HepG2 (cell line): ENCODE results near the gene UBR4. TPM values are rescaled to one million over a fixed set of nuclear protein-coding genes. Genes with fewer than 3 reads are reported as not detected.

Experiments used
- ATAC-seq: fragments of 200-7000 bp; cut with Tn5 transposase; 3 replicates; pipeline ENCODE4 v1.9.1; 2020; ENCODE audit warnings: mild to moderate bottlenecking, moderate library complexity
- BruUV-seq: library from RNA; stranded (reverse); fragments of 400-500 nt; replicated peaks from 2 replicates; lab custom pipeline; 2021; lab: Mats Ljungman, UMichigan
- CTCF ChIA-PET: fragments of 300-600 bp; formaldehyde crosslinking; extraction: SDS; loops from one replicate; lab custom pipeline; 2021; ENCODE audit warnings: low total read pairs, inconsistent platforms, low intra/inter-chr PET ratio; lab: Yijun Ruan, JAX
- POLR2A ChIA-PET: fragments of 350-600 bp; sonication (Branson Sonifier 250); formaldehyde crosslinking; loops from one replicate; lab custom pipeline; 2020; ENCODE audit warnings: antibody characterized with exemption, inconsistent platforms; lab: Yijun Ruan, JAX
- DNase-seq: peaks from one replicate; pipeline ENCODE4 v3.0.0-alpha.2; 2015; ENCODE audit warnings: low spot score
- FAIRE-seq: peaks from 3 replicates; lab custom pipeline; 2011; peaks lifted over from hg19 to GRCh38; lab: Jason Lieb, UNC
- H2AFZ ChIP-seq: one replicate; pipeline ENCODE4 v1.6.1; 2011; ENCODE audit warnings: low read length, inconsistent platforms
- H3K27ac ChIP-seq: fragments of 300-600 bp; 3 replicates; pipeline ENCODE4 v1.8.0; 2011; ENCODE audit warnings: mixed run types, mild to moderate bottlenecking, mixed read lengths, low read length, inconsistent platforms; ENCODE audit not compliant: insufficient read depth; ENCODE audit errors: extremely low read length
- H3K27me3 ChIP-seq, 2 experiments: fragments of 200-600 bp in 1 of 2; 2 replicates in 1 of 2; 3 replicates in 1 of 2; pipeline versions ENCODE4 v1.6.0 to v1.8.0; 2011; ENCODE audit warnings: low read length in 2 of 2, mild to moderate bottlenecking in 2 of 2, moderate library complexity in 2 of 2, inconsistent platforms in 1 of 2; ENCODE audit not compliant: insufficient read depth in 2 of 2, control insufficient read depth in 1 of 2
- H3K36me3 ChIP-seq, 2 experiments: fragments of 200-600 bp in 1 of 2; replicated peaks in 1 of 2; 2 replicates in 1 of 2; 3 replicates in 1 of 2; pipeline versions ENCODE4 v1.5.1 to v1.8.0; 2011; ENCODE audit warnings: low read length in 2 of 2, inconsistent platforms in 1 of 2; ENCODE audit not compliant: insufficient read depth in 2 of 2, control insufficient read depth in 1 of 2
- H3K4me1 ChIP-seq: 2 replicates; pipeline ENCODE4 v1.5.1; 2012; ENCODE audit warnings: low read length, inconsistent platforms; ENCODE audit not compliant: insufficient read depth
- H3K4me2 ChIP-seq: 2 replicates; pipeline ENCODE4 v1.6.0; 2011; ENCODE audit warnings: low read depth, low read length, inconsistent platforms
- H3K4me3 ChIP-seq, 3 experiments: fragments of 200-600 bp in 1 of 3; sonication (generic), shearing (Covaris generic) in 1 of 3; replicated peaks in 1 of 3; 2 replicates each; pipeline ENCODE4 v1.5.1; 2011 to 2016; ENCODE audit warnings: low read length in 3 of 3, inconsistent platforms in 2 of 3, low read depth in 2 of 3, mild to moderate bottlenecking in 2 of 3, control low read depth in 1 of 3, mixed read lengths in 1 of 3; ENCODE audit not compliant: insufficient read depth in 1 of 3
- H3K79me2 ChIP-seq: one replicate; pipeline ENCODE4 v1.6.1; 2011; ENCODE audit warnings: low read length, inconsistent platforms; ENCODE audit not compliant: insufficient read depth
- H3K9ac ChIP-seq: 2 replicates; pipeline ENCODE4 v1.6.0; 2011; ENCODE audit warnings: mild to moderate bottlenecking, low read depth, low read length, inconsistent platforms; ENCODE audit not compliant: insufficient read depth
- H3K9me3 ChIP-seq: 2 replicates; pipeline ENCODE4 v1.5.1; 2012; ENCODE audit warnings: mild to moderate bottlenecking, low read length
- H4K20me1 ChIP-seq: 2 replicates; pipeline ENCODE4 v1.6.0; 2011; ENCODE audit warnings: inconsistent platforms, mild to moderate bottlenecking, low read length, moderate library complexity; ENCODE audit not compliant: insufficient read depth
- IKZF4 ChIP-seq: sonication (generic); formaldehyde crosslinking; IDR thresholded peaks from 2 replicates; pipeline ENCODE4 v1.5.1; 2020; ENCODE audit warnings: borderline replicate concordance, mild to moderate bottlenecking, low read depth, missing genetic modification reagents; ENCODE audit errors: not compliant biosample characterization
- RORA ChIP-seq: sonication (generic); formaldehyde crosslinking; IDR thresholded peaks from 2 replicates; pipeline ENCODE4 v1.5.0; 2020; ENCODE audit warnings: mild to moderate bottlenecking, missing genetic modification reagents, moderate library complexity
- SRSF9 ChIP-seq: fragments of 200-400 bp; formaldehyde crosslinking; IDR thresholded peaks from 2 replicates; pipeline ENCODE4 v1.6.1; 2018; ENCODE audit warnings: borderline replicate concordance, mild to moderate bottlenecking, low read depth, low read length; ENCODE audit not compliant: insufficient read depth, poor library complexity, severe bottlenecking
- ZNF556 ChIP-seq: sonication (generic); formaldehyde crosslinking; IDR thresholded peaks from 2 replicates; pipeline ENCODE4 v1.4.0; 2020; ENCODE audit warnings: mild to moderate bottlenecking, missing genetic modification reagents, borderline replicate concordance
- WGBS: methylation state at CpG from one replicate; pipeline ENCODE4 v1.1.6; 2017; ENCODE audit warnings: low lambda C conversion rate; 5-methylcytosine and 5-hydroxymethylcytosine counted together
- in situ Hi-C: cut with HindIII; loops from 2 replicates; pipeline ENCODE4 v1.10.0; 2017; ENCODE audit warnings: low pct_unique_long_range_greater_than_20kb; ENCODE audit not compliant: extremely low pct_ligation_motif_present
- intact Hi-C: fragments of 100-400 bp; cut with micrococcal nuclease; formaldehyde crosslinking; loops from one replicate; pipeline ENCODE4 v1.10.0; 2022; ENCODE audit not compliant: unreplicated experiment
- polyA plus RNA-seq, 8 experiments: library from polyadenylated mRNA; depleted of rRNA in 3 of 8; stranded (reverse) in 7 of 8; unstranded in 1 of 8; fragments of >200 nt; fragmentation: Illumina TruSeq in 4 of 8; extraction: Trizol in 4 of 8; gene quantifications; 2 replicates each; pipeline versions ENCODE4 v1.2.1 to v1.2.3, GENCODE V29; 2011 to 2016; ENCODE audit warnings: low read depth in 4 of 8, missing spikeins in 1 of 8, mixed read lengths in 1 of 8; ENCODE audit not compliant: insufficient read depth in 1 of 8
- total RNA-seq, 5 experiments: library from RNA; depleted of rRNA; stranded (reverse); fragments of >200 nt; fragmentation: Illumina TruSeq; extraction: Trizol; gene quantifications; 2 replicates each; pipeline ENCODE4 v1.2.3, GENCODE V29; 2016; ENCODE audit warnings: low read depth in 1 of 5
- TF ChIP-seq, protein P1 (sequence below), 2 experiments: fragments of 450-650 bp in 1 of 2; sonication (generic) in 1 of 2; formaldehyde crosslinking; IDR thresholded peaks; 2 replicates each; pipeline versions ENCODE4 v1.5.0 to v1.8.0; 2020 to 2022; ENCODE audit warnings: mild to moderate bottlenecking in 1 of 2, missing genetic modification reagents in 1 of 2
- TF ChIP-seq, protein P2 (sequence below): sonication (generic); formaldehyde crosslinking; IDR thresholded peaks from 2 replicates; pipeline ENCODE4 v1.5.1; 2020; ENCODE audit warnings: missing genetic modification reagents, mild to moderate bottlenecking, borderline replicate concordance
- TF ChIP-seq, protein P3 (sequence below): sonication (generic); formaldehyde crosslinking; conservative IDR thresholded peaks from 2 replicates; pipeline ENCODE4 v1.8.0; 2022; ENCODE audit warnings: mild to moderate bottlenecking, moderate library complexity, missing genetic modification reagents

UBR4 gene
- total and polyA plus RNA-seq, 2 of the 13 experiments (the other 11 are each of a cell fraction or from before 2014, with no cell fraction given) = 59.1 to 106 TPM

DNA sequence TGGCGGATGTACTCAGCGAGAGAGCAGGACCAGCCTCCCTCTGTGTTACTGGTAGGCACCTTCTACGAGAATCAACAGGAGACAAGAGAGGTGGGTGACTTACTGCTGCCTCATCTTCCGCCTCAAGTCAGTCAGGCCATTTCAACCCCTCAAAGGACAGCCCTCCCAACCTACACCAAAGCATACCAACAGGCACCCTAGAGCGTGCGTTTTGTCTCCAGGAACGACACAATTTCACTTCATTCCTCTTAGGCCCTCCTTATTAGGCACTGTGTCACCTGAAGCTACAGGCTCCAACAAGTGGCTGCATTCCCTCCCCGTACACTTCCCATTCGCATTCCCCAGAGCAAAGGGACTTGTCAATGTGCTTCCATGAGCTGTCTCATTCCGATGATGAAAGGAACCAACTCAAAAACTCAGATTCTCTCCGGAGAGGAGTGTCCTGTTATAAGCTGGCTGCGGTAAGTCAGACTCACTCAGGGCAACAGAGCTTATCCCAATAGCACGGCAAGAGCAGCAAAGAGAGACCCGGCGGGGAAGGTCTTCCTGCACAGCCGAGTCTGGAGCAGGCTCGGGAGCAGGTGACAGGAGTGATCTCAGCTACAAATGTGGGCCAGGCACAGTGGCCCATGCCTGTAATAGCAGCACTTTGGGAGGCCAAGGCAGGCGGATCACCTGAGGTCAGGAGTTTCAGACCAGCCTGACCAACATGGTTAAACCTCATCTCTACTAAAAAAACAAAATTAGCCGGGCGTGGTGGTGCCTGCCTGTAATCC is 133.0 kb downstream of the UBR4 start:
- no peak overlapping the region for H3K9ac ChIP-seq
- no peak overlapping the region for H3K4me2 ChIP-seq
- no peak overlapping the region for H3K27ac ChIP-seq
- H3K4me1 ChIP-seq = peaks cover 22% of the 10 kb centered on the region
- TF ChIP-seq SRSF9 = no peak
- TF ChIP-seq, protein P1, sequence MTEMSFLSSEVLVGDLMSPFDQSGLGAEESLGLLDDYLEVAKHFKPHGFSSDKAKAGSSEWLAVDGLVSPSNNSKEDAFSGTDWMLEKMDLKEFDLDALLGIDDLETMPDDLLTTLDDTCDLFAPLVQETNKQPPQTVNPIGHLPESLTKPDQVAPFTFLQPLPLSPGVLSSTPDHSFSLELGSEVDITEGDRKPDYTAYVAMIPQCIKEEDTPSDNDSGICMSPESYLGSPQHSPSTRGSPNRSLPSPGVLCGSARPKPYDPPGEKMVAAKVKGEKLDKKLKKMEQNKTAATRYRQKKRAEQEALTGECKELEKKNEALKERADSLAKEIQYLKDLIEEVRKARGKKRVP (CRISPR knock-in tag; IDR thresholded peaks at IDR 0.05) = no peak
- TF ChIP-seq, protein P2, sequence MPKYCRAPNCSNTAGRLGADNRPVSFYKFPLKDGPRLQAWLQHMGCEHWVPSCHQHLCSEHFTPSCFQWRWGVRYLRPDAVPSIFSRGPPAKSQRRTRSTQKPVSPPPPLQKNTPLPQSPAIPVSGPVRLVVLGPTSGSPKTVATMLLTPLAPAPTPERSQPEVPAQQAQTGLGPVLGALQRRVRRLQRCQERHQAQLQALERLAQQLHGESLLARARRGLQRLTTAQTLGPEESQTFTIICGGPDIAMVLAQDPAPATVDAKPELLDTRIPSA = no peak
- no peak for TF ChIP-seq IKZF4 (CRISPR knock-in tag)
- no peak for TF ChIP-seq ZNF556
- no peak for TF ChIP-seq RORA (CRISPR knock-in tag)
- TF ChIP-seq, protein P3, sequence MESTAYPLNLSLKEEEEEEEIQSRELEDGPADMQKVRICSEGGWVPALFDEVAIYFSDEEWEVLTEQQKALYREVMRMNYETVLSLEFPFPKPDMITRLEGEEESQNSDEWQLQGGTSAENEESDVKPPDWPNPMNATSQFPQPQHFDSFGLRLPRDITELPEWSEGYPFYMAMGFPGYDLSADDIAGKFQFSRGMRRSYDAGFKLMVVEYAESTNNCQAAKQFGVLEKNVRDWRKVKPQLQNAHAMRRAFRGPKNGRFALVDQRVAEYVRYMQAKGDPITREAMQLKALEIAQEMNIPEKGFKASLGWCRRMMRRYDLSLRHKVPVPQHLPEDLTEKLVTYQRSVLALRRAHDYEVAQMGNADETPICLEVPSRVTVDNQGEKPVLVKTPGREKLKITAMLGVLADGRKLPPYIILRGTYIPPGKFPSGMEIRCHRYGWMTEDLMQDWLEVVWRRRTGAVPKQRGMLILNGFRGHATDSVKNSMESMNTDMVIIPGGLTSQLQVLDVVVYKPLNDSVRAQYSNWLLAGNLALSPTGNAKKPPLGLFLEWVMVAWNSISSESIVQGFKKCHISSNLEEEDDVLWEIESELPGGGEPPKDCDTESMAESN (CRISPR knock-in tag) = no peak
- POLR2A ChIA-PET = interaction anchor here (1.0 kb wide), 1 partner anchor 10 kb away, joined by 3 read pairs; no protein-coding TSS in a partner anchor
- DNase-seq (no peak), ATAC-seq (no peak), FAIRE-seq (no peak)
- H3K79me2 ChIP-seq = no peaks in the 10 kb centered on the region
- CTCF ChIA-PET = no interaction called here
- 89% methylated on average over 18 of the region's 20 CpGs for WGBS
- H3K27me3 ChIP-seq = no peaks in the 10 kb centered on the region
- intact Hi-C loops = no loop called here
- no peaks in the 10 kb centered on the region for H4K20me1 ChIP-seq
- H3K4me3 ChIP-seq = no peak overlapping the region
- BruUV-seq = no TSS peak
- H3K36me3 ChIP-seq = peaks cover 52 to 86% of the 10 kb centered on the region in 2 experiments; a peak in 4 of 5 replicates
- no peak overlapping the region for H2AFZ ChIP-seq
- no peaks in the 10 kb centered on the region for H3K9me3 ChIP-seq
- in situ Hi-C loops = no loop called here
